ENCODE results near the gene IFT88.

DNA sequence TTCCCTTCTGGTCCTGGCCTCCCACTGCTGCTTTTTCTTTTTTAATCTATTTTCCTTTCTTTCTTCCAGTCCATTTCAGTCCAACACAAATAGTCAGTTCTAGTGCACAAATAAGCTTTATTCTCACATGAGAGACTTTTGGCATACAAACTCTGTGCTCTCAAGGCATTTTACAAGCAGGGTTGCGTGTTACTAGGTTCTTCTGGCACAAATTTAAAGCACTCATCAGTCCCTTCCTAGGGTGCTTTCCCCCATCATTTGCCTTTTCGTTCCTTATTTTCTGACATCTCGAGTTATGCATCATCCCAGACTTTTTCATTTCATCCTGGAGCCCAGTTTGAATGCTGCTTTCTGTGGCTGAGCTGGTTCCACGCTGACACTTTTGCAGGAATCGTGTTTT is 106.8 kb downstream of the IFT88 start:
- TF ChIP-seq, protein P1, sequence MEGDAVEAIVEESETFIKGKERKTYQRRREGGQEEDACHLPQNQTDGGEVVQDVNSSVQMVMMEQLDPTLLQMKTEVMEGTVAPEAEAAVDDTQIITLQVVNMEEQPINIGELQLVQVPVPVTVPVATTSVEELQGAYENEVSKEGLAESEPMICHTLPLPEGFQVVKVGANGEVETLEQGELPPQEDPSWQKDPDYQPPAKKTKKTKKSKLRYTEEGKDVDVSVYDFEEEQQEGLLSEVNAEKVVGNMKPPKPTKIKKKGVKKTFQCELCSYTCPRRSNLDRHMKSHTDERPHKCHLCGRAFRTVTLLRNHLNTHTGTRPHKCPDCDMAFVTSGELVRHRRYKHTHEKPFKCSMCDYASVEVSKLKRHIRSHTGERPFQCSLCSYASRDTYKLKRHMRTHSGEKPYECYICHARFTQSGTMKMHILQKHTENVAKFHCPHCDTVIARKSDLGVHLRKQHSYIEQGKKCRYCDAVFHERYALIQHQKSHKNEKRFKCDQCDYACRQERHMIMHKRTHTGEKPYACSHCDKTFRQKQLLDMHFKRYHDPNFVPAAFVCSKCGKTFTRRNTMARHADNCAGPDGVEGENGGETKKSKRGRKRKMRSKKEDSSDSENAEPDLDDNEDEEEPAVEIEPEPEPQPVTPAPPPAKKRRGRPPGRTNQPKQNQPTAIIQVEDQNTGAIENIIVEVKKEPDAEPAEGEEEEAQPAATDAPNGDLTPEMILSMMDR (IDR thresholded peaks at IDR 0.05), result no peak
- TF ChIP-seq POLR2A (IDR thresholded peaks at IDR 0.05), result no peak
- TF ChIP-seq EP300 (IDR thresholded peaks at IDR 0.05), result no peak
